Fibroblast of the aortic adventitia (primary cell): Measurements from ENCODE around the gene MAP6. TPM values are rescaled to one million over a fixed set of nuclear protein-coding genes. Genes with fewer than 3 reads are reported as not detected.

Experiments
- DNase-seq: peaks from one replicate; pipeline ENCODE4 v3.0.0-alpha.2; 2010; ENCODE audit warnings: low read depth
- H3K4me3 ChIP-seq: 2 replicates; pipeline ENCODE4 v1.5.1; 2011; ENCODE audit warnings: low read depth, mild to moderate bottlenecking, control low read depth, low read length, moderate library complexity
- CTCF ChIP-seq: IDR thresholded peaks from 2 replicates; pipeline ENCODE4 v1.5.1; 2011; ENCODE audit warnings: mild to moderate bottlenecking, low read length, control low read depth, inconsistent platforms; ENCODE audit not compliant: insufficient read depth
- total RNA-seq: library from RNA; depleted of rRNA; stranded (reverse); fragments of >200 nt; gene quantifications from 2 replicates; pipeline ENCODE4 v1.2.3, GENCODE V29; 2012; ENCODE audit warnings: low replicate concordance

MAP6 gene
- total RNA-seq, 1 donor = 10.0 TPM

- DNase-seq = peak; percentile 23
Observed at GRCh38 chr11:75627906-75628668, 40.8 kb downstream of the MAP6 start.

GRCh38 chr11:75626889-75627529 is 41.8 kb downstream of the MAP6 start:
- peak; percentile 20 for DNase-seq
- TF ChIP-seq CTCF = no peak
- no peak overlapping the region for H3K4me3 ChIP-seq

More at GRCh38 chr11:75627906-75628668, 40.8 kb downstream of the MAP6 start:
- H3K4me3 ChIP-seq = no peak overlapping the region
- TF ChIP-seq CTCF = no peak

GRCh38 chr11:75625991-75626888 is 42.6 kb downstream of the MAP6 start:
- TF ChIP-seq CTCF = no peak
- peak; percentile 81 for DNase-seq

GRCh38 chr11:75625021-75625420 is 43.8 kb downstream of the MAP6 start:
- DNase-seq = no peak
- no peak for TF ChIP-seq CTCF

More at GRCh38 chr11:75625991-75626888, 42.6 kb downstream of the MAP6 start:
- H3K4me3 ChIP-seq = no peak overlapping the region

GRCh38 chr11:75616281-75616680 is 52.6 kb downstream of the MAP6 start:
- no peak for TF ChIP-seq CTCF
- H3K4me3 ChIP-seq = no peak overlapping the region
- no peak for DNase-seq

More at GRCh38 chr11:75625021-75625420, 43.8 kb downstream of the MAP6 start:
- no peak overlapping the region for H3K4me3 ChIP-seq

GRCh38 chr11:75615751-75616150 is 53.1 kb downstream of the MAP6 start:
- H3K4me3 ChIP-seq = no peak overlapping the region
- no peak for DNase-seq
- no peak for TF ChIP-seq CTCF
